ENCODE measurements around the gene ARL11.
"Not testable (repeated sequence)": the region's sequence is repeated elsewhere in the genome, so short reads cannot be mapped to it uniquely, and the experiment has no call there.

DNA sequence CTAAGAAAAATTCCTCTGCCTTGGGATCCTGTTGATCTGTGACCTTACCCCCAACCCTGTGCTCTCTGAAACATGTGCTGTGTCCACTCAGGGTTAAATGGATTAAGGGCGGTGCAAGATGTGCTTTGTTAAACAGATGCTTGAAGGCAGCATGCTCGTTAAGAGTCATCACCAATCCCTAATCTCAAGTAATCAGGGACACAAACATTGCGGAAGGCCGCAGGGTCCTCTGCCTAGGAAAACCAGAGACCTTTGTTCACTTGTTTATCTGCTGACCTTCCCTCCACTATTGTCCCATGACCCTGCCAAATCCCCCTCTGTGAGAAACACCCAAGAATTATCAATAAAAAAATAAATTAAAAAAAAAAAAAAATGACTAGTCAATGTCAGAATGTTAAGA is 34.4 kb upstream of the ARL11 start:
- not testable (repeated sequence) for TF ChIP-seq CTCF, POLR2A (IDR thresholded peaks at IDR 0.05)
